Kidney glomerular epithelial cell (primary cell): Measurements from ENCODE around the gene SLC2A9.

Experiments
- DNase-seq: peaks from one replicate; lab custom pipeline; 2025; lab: John Stamatoyannopoulos, UW

The SLC2A9 gene

DNA sequence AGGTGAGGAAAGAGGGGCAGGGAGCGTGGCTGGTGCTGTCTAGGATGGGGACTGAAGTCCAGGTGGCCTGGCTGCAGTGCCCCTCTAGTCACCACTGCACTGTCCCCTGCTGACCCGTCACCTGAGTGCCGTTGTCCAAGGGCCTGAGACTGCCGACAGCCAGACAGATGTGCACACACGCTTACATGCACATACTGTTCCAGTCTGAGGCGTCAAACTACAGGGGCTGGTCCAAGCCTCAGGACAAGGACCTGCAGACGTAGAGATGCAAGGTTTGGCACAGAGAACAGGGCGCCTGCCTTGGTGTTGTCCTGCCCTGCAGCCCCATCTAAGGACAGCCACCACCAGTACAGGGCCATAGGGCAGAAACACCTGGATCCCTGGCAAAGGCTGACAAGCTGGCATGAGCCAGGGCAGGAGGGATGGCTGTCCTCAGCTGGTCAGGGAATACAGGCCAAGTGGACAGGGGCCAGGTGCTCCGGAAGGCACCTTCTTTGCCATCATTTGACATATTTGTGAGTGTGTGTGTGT, 1.7 kb downstream of the SLC2A9 start:
- DNase-seq = no peak

DNA sequence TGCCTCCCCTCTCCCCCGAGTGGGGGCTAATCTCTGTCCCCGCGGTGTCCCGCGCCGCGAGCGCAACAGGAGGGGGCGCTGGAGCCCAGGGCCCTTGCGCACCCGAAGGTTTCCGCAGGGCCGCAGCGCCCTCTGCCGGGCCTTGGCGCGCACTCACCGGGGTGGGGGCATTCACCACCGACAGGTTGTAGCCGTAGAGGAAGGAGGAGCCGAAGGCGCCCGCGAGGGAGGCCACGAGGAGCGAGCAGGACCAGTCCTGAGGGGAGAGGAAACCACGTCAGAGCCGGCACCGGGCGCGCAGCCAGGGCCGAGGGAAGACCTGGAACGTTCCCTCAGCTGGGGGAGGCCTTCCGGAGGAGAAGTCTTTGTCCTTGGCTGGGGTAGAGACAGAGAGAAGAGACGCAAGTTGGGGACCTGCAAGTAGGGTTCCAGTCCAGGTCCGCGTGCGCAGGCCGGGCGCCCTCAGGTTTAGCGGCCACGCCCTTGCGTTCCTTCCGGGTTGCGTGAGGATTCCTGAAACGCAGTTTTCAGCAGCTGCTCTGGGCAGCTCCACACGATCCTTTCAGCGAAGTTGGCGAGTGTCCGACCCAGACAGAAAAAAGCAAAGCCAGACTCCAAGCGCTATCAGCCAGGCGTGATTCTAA, 2.4 kb downstream of the SLC2A9 start:
- DNase-seq = peak; percentile 94

DNA sequence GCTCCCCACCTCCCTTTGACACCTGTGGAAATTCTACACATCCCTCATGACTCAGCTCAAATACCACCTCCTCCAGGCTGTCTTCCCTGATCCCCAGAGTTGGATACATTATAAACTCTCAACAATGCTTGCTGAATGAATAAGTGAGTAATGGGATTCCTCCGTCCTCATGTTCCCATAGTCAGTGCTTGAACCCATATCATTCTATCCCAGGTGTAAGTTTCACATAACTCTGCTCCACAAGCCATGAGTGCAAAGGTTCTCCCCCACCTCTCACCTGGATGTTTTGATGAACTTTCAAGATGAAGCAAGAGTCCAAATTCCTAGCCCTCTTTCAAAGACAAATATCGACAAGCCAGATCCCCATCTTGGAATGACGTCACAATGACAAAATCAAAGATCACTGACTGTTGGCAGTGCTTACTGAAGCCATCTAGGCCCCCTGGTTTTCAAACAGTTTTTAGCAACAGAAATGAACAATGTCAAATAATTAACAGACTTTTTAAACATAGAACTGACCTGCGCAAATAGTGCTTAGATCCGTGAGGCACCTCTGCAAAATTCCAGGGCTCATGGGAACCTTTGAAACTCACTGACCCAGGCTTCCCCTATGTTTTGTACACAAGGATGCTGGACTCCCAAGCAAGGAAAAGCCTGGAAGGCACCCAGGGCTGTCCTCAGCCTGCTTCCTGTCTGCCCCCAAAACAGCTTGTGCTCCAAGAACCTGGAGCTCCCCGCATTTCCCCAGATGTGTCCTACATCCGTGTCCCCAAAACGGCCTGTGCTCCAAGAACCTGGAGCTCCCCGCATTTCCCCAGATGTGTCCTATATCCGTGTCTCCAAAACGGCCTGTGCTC, 4.0 kb downstream of the SLC2A9 start:
- DNase-seq = no peak

GRCh38 chr4:10016169-10016568, 5.1 kb downstream of the SLC2A9 start:
- DNase-seq = no peak

GRCh38 chr4:10015140-10015753, 6.0 kb downstream of the SLC2A9 start:
- peak; percentile 62 for DNase-seq

DNA sequence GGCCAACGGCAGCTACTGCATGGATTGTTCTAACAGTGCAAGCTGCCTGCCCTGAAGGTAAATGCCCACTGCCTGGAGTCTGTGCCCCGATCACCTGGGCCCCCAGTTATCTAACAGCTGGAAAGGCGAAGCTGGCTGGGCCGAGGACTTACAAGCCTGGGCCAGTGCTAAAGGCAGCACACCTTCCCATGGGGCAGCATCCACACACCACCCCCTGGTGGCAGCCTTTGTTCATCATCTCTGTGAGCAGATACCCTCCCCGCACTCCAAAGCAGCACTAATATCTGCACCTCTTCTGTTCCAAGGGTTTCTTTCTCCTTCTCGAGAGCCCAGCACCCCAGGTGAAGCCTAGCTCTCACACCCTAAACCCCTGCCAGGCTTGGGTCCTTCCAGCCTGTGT, 7.6 kb downstream of the SLC2A9 start:
- peak; percentile 9 for DNase-seq

- no peak for DNase-seq
Observed at GRCh38 chr4:10011885-10012284, 9.4 kb downstream of the SLC2A9 start.

GRCh38 chr4:10011277-10011676, 10.0 kb downstream of the SLC2A9 start:
- DNase-seq = no peak

GRCh38 chr4:10009861-10010500, 11.3 kb downstream of the SLC2A9 start:
- DNase-seq = peak; percentile 6

- DNase-seq = no peak
Observed at GRCh38 chr4:10008609-10009005, 12.7 kb downstream of the SLC2A9 start.

DNA sequence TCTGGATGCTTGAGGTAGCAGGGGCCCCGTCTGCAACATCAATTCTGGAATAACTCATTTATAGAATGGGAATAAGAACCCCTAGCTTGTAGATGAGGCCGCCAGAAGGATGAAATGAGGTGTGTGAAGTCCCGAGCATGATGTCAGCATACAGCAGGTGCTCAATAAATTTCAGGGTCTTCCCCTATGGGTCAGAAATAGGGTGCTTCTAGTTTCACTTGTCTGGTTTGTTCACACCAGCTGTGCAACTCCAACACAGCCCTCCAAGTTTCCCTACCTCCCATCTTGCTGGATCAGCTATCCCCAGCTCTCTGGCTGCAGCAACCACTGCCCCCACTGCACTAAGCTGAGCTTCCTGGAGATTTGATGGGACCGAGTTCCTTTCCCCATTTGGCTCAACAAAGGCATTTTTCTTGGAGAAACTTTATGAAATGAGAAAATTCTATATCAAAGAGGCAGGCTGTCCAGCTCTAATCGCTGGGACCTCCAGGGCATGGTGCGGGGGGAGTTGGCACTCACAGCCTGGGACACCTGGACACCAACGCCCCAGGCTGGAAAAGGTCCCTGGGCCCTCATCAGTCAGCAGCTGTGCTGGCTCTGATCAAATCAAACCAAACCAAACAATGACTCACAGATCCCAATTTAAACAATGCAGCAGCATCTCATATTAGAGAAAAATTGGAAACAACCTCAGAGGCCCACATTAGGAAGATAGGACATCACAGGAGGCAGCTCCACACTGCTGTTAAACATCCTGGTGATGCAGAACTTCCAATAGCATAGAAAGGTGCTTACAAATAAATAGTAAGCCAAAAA, 13.3 kb downstream of the SLC2A9 start:
- DNase-seq = no peak

DNA sequence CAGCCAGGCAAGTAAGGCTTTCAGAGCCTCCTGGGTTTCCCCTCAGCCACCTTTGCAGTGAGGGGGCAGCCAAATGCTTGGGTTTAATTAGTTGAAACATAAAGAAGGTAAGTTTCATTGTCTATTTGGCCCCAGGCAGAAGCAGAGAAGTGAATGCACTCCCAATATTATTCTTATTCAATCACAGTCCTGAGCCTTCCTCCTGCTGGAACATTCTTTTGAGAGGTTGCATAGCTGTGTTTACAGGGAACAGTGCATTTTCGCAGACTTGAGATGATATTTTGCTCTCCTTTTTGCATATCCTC, 13.9 kb downstream of the SLC2A9 start:
- DNase-seq = no peak

GRCh38 chr4:10006601-10007435, 14.5 kb downstream of the SLC2A9 start:
- peak; percentile 90 for DNase-seq

GRCh38 chr4:10006231-10006600, 15.1 kb downstream of the SLC2A9 start:
- peak; percentile 78 for DNase-seq

GRCh38 chr4:10005632-10006031, 15.7 kb downstream of the SLC2A9 start:
- DNase-seq = no peak

DNA sequence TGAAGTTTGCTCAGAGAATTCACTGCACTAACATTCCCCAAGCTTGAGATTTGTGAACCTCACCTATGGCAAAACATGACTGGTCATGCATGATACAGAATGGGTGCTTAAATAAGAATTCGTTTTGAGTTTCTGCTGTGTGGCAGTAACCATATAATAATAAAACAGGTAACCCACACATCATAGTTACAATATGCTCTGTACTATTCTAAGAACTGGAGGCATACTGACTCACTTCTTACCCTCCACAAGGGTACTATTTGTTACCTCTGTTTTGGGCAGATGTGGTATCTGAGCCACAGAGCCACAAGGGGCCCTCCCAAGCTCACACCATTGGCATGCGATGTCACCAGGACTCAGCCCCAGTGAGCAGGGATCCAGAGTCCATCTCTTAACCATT, 17.6 kb downstream of the SLC2A9 start:
- DNase-seq = no peak

DNA sequence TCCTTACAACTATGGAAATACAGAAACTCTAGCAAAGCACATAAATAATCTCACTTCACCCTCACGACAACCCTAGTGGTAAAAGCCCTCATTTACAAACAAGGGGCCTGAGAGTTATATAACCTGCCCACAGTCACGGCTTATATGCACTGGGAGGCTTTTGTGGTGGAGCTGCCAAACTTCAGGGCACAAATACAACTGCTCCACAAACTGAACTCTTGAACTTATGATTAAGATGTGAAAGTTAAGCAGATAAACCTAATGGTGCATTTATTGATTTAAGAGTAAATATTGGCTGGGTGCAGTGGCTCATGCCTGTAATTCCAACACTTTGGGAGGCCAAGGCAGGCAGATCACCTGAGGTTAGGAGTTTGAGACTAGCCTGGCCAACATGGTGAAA, 19.0 kb downstream of the SLC2A9 start:
- no peak for DNase-seq

DNA sequence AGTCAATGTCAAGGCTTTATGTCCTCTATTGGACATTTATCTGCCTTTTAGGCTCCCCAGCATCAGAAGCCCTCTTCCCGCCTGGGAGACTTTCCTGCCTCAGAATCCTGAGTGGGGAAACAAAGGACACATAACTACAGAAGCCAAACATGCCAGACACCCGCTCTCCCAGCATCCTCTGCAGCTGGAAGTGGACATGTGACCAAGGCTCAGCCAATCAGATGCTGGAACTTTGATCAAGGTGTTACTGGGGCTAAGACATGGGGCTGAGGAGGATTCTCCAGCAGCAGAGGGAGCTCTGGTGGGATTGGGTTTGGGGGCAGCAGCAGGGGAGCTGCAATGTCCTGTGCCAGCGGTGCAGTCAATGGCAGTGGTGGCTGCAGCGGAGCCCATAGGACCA, 19.5 kb downstream of the SLC2A9 start:
- no peak for DNase-seq

DNA sequence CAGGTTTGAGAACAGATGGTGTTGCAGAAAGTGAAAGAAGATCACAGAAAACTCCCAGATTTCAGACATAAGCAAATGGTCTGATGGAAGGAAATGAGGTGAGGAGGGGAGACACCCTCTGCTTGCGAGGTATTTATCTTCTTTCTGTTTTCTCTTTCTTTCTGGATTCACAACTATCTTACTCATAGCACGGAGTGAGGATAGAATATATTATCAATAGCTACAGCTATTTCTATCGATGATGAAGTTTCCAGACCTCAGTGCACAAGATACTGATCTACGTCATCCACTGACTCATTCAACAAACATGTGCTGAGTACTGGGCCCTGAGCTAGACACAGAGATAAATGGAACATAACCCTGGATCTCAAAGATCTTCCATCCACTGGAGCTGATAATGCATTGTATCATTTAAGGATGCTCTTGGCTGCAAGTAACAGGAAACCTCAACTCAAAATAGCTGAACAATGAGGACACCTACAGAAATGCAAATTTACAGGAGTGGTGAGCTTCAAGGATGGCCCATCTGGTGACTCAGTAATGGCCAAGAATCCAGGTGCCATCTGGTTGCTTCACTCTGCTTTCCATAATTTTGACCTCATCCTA, 21.2 kb downstream of the SLC2A9 start:
- DNase-seq = peak; percentile 43

- no peak for DNase-seq
Observed at GRCh38 chr4:9997886-9998285, 23.4 kb downstream of the SLC2A9 start.
